Liver (tissue), 9 donors: ENCODE measurements around the gene UGT1A9. TPM values are rescaled to one million over a fixed set of nuclear protein-coding genes. Genes with fewer than 3 reads are reported as not detected.

Experiments used
- DNase-seq: peaks from one replicate; pipeline ENCODE4 v3.0.0-alpha.2; 2017; ENCODE audit warnings: low spot score
- H3K27ac ChIP-seq, 2 donors: one replicate each; pipeline ENCODE4 v1.7.0; 2013; ENCODE audit warnings: inconsistent platforms in 2 of 2, low read length in 2 of 2, control low read depth in 1 of 2, low read depth in 1 of 2, mild to moderate bottlenecking in 1 of 2
- H3K27me3 ChIP-seq, 4 donors: one replicate each; pipeline versions ENCODE4 v1.6.1 to v1.7.0; 2013; ENCODE audit warnings: low read length in 3 of 4, inconsistent platforms in 1 of 4, mild to moderate bottlenecking in 1 of 4, moderate library complexity in 1 of 4; ENCODE audit not compliant: control insufficient read depth in 4 of 4, insufficient read depth in 4 of 4
- H3K36me3 ChIP-seq, 4 donors: one replicate each; pipeline versions ENCODE4 v1.6.1 to v1.7.0; 2013; ENCODE audit warnings: low read length in 3 of 4, mild to moderate bottlenecking in 3 of 4, low read depth in 1 of 4, moderate library complexity in 1 of 4; ENCODE audit not compliant: control insufficient read depth in 4 of 4, insufficient read depth in 3 of 4
- H3K4me1 ChIP-seq, 4 donors: one replicate each; pipeline versions ENCODE4 v1.6.1 to v1.7.0; 2013; ENCODE audit warnings: low read length in 3 of 4, mild to moderate bottlenecking in 3 of 4, moderate library complexity in 1 of 4; ENCODE audit not compliant: control insufficient read depth in 4 of 4, insufficient read depth in 4 of 4
- H3K4me3 ChIP-seq, 3 donors: one replicate each; pipeline versions ENCODE4 v1.6.1 to v1.7.0; 2013; ENCODE audit warnings: low read length in 3 of 3, control low read depth in 1 of 3, low read depth in 1 of 3, mild to moderate bottlenecking in 1 of 3
- H3K9ac ChIP-seq, 2 donors: one replicate each; pipeline ENCODE4 v1.7.0; 2013; ENCODE audit warnings: low read length in 2 of 2, mild to moderate bottlenecking in 2 of 2, moderate library complexity in 2 of 2, control low read depth in 1 of 2, low read depth in 1 of 2
- H3K9me3 ChIP-seq, 4 donors: one replicate each; pipeline versions ENCODE4 v1.6.1 to v1.7.0; 2013; ENCODE audit warnings: low read length in 3 of 4; ENCODE audit not compliant: control insufficient read depth in 4 of 4
- EGR1 ChIP-seq, 2 donors: IDR thresholded peaks; 2 replicates each; pipeline ENCODE4 v1.6.1; 2016 to 2018; ENCODE audit warnings: antibody characterized with exemption in 2 of 2, low read depth in 2 of 2
- FOXA1 ChIP-seq: IDR thresholded peaks from 2 replicates; pipeline ENCODE4 v1.6.1; 2016; ENCODE audit warnings: antibody characterized with exemption
- FOXA2 ChIP-seq: IDR thresholded peaks from 2 replicates; pipeline ENCODE4 v1.6.1; 2016; ENCODE audit warnings: antibody characterized with exemption
- GABPA ChIP-seq, 2 donors: IDR thresholded peaks in 1 of 2; conservative IDR thresholded peaks in 1 of 2; 2 replicates each; pipeline ENCODE4 v1.6.1; 2016; ENCODE audit warnings: antibody characterized with exemption in 2 of 2, mild to moderate bottlenecking in 1 of 2, moderate library complexity in 1 of 2
- HNF4A ChIP-seq, 2 donors: conservative IDR thresholded peaks; 2 replicates each; pipeline ENCODE4 v1.6.1; 2016; ENCODE audit warnings: antibody characterized with exemption in 2 of 2, mild to moderate bottlenecking in 2 of 2
- HNF4G ChIP-seq: IDR thresholded peaks from 2 replicates; pipeline ENCODE4 v1.6.1; 2016; ENCODE audit warnings: antibody characterized with exemption
- JUND ChIP-seq, 2 donors: IDR thresholded peaks; 2 replicates each; pipeline ENCODE4 v1.6.1; 2016; ENCODE audit warnings: antibody characterized with exemption in 2 of 2
- NR2F2 ChIP-seq: IDR thresholded peaks from 2 replicates; pipeline ENCODE4 v1.6.1; 2016; ENCODE audit warnings: antibody characterized with exemption
- RAD21 ChIP-seq, 2 donors: IDR thresholded peaks; 2 replicates each; pipeline ENCODE4 v1.6.1; 2016; ENCODE audit warnings: antibody characterized with exemption in 2 of 2, mild to moderate bottlenecking in 2 of 2
- RXRA ChIP-seq, 2 donors: IDR thresholded peaks; 2 replicates each; pipeline ENCODE4 v1.6.1; 2017 to 2018; ENCODE audit warnings: antibody characterized with exemption in 2 of 2, mild to moderate bottlenecking in 1 of 2
- SP1 ChIP-seq: IDR thresholded peaks from 2 replicates; pipeline ENCODE4 v1.6.1; 2018; ENCODE audit warnings: antibody characterized with exemption, mild to moderate bottlenecking
- TAF1 ChIP-seq: conservative IDR thresholded peaks from 2 replicates; pipeline ENCODE4 v1.6.1; 2016; ENCODE audit warnings: antibody characterized with exemption, mild to moderate bottlenecking
- YY1 ChIP-seq: IDR thresholded peaks from 2 replicates; pipeline ENCODE4 v1.6.1; 2016; ENCODE audit warnings: antibody characterized with exemption, mild to moderate bottlenecking
- polyA plus RNA-seq, 2 donors: library from polyadenylated mRNA; stranded (reverse) in 1 of 2; unstranded in 1 of 2; fragments of 200-250 nt in 1 of 2; fragments of >200 nt in 1 of 2; fragmentation: Nextera tagmentation in 1 of 2; extraction: Ambion mirVana in 1 of 2; gene quantifications; one replicate each; pipeline versions ENCODE4 v1.2.1 to v1.2.3, GENCODE V29; 2013 to 2015
- total RNA-seq, 2 donors: library from RNA; depleted of rRNA; stranded (reverse); fragments of >200 nt; gene quantifications; one replicate each; pipeline ENCODE4 v1.2.3, GENCODE V29; 2014
- TF ChIP-seq, protein P1 (sequence below): IDR thresholded peaks from 2 replicates; pipeline ENCODE4 v1.6.1; 2016; ENCODE audit warnings: antibody characterized with exemption
- TF ChIP-seq, protein P2 (sequence below): IDR thresholded peaks from 2 replicates; pipeline ENCODE4 v1.6.1; 2016; ENCODE audit warnings: antibody characterized with exemption
- TF ChIP-seq, protein P3 (sequence below): IDR thresholded peaks from 2 replicates; pipeline ENCODE4 v1.6.1; 2016; ENCODE audit warnings: antibody characterized with exemption, mild to moderate bottlenecking
- TF ChIP-seq, protein P4 (sequence below): IDR thresholded peaks from 2 replicates; pipeline ENCODE4 v1.6.1; 2016; ENCODE audit warnings: antibody characterized with exemption
- TF ChIP-seq, protein P5 (sequence below): fragments of 150-350 bp; IDR thresholded peaks from 2 replicates; pipeline ENCODE4 v1.5.1; 2017; ENCODE audit warnings: improper control_type of control experiment, low read depth, low read length; ENCODE audit not compliant: missing input control
- donor health status: healthy.
- donor health status: healthy.
- donor health status: healthy.
- donor health status: healthy.
- donor health status: healthy.

UGT1A9 gene
- total and polyA plus RNA-seq, 4 donors, result 14.3 to 62.3 (median 23.8) TPM; not detected in 1

DNA sequence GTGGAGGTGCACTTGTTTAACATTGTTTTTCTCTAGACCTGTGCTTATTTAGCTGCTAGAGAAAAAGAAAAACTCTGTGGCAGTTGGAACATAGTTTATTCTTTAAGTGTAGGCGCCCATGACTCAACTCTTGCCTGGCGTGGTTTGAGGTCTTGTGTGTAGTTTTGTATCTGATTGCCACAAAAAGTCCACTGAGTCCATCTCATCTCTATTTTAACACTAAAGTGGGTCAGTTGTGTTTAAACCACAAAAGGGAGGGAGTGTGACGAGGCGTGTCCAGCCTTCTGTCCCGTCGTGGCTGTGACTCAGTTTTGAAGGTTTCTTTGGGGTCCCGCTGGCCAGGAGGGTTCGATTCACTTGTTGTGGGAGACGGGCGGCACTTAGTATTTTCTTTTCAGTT is 15.3 kb upstream of the UGT1A9 start (continued):
- TF ChIP-seq, protein P1, sequence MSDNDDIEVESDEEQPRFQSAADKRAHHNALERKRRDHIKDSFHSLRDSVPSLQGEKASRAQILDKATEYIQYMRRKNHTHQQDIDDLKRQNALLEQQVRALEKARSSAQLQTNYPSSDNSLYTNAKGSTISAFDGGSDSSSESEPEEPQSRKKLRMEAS, result no peak
- no peak for TF ChIP-seq YY1
- no peak for TF ChIP-seq FOXA1
- TF ChIP-seq FOXA2, result no peak
- no peak for TF ChIP-seq RXRA (IDR thresholded peaks at IDR 0.05)
- TF ChIP-seq, protein P2, sequence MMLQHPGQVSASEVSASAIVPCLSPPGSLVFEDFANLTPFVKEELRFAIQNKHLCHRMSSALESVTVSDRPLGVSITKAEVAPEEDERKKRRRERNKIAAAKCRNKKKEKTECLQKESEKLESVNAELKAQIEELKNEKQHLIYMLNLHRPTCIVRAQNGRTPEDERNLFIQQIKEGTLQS, result no peak
- TF ChIP-seq NR2F2, result no peak
- TF ChIP-seq SP1, result no peak

DNA sequence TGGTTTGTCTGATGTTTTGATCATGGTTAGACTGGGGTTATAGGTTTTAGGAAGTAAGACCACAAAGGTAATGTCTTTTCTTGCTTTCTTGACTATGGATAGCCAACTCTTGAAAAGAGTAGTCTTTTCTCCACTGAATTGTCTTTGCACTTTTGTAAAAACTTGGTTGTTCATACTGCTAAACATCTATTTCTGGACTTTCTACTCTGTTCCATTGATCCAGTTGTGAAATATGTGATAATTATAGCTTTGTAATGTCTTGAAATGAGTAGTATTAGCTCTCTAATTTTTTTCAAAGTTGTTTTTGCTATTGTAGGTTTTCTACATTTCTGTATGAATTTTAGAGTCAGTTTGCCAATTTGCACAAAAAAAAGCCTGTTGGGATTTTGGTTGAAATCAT is 13.1 kb upstream of the UGT1A9 start:
- Histone ChIP-seq H3K4me3 (no peak overlapping the region), H3K27me3 (no peaks in the 10 kb centered on the region), H3K9ac (no peak overlapping the region), H3K36me3 (no peaks in the 10 kb centered on the region), H3K4me1 (peaks cover 0 to 27% (median 14%) of the 10 kb centered on the region in 4 donors), H3K9me3 (no peaks in the 10 kb centered on the region), H3K27ac (no peak overlapping the region)
- DNase-seq, result no peak
- TF ChIP-seq TAF1 (no peak), NR2F2 (no peak), FOXA1 (no peak), SP1 (peak; percentile 52), YY1 (no peak), HNF4A (conservative IDR thresholded peaks at IDR 0.05) (peak; percentile 93 to 94), GABPA (IDR thresholded peaks at IDR 0.05 in 1 of 2, conservative IDR thresholded peaks at IDR 0.05 in 1 of 2) (no peak), EGR1 (IDR thresholded peaks at IDR 0.05; ENCODE audit: low read depth in 2 of 2) (no peak), FOXA2 (no peak), JUND (IDR thresholded peaks at IDR 0.05) (no peak), RAD21 (IDR thresholded peaks at IDR 0.05) (no peak), HNF4G (peak; percentile 68)
- TF ChIP-seq, protein P3, sequence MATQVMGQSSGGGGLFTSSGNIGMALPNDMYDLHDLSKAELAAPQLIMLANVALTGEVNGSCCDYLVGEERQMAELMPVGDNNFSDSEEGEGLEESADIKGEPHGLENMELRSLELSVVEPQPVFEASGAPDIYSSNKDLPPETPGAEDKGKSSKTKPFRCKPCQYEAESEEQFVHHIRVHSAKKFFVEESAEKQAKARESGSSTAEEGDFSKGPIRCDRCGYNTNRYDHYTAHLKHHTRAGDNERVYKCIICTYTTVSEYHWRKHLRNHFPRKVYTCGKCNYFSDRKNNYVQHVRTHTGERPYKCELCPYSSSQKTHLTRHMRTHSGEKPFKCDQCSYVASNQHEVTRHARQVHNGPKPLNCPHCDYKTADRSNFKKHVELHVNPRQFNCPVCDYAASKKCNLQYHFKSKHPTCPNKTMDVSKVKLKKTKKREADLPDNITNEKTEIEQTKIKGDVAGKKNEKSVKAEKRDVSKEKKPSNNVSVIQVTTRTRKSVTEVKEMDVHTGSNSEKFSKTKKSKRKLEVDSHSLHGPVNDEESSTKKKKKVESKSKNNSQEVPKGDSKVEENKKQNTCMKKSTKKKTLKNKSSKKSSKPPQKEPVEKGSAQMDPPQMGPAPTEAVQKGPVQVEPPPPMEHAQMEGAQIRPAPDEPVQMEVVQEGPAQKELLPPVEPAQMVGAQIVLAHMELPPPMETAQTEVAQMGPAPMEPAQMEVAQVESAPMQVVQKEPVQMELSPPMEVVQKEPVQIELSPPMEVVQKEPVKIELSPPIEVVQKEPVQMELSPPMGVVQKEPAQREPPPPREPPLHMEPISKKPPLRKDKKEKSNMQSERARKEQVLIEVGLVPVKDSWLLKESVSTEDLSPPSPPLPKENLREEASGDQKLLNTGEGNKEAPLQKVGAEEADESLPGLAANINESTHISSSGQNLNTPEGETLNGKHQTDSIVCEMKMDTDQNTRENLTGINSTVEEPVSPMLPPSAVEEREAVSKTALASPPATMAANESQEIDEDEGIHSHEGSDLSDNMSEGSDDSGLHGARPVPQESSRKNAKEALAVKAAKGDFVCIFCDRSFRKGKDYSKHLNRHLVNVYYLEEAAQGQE, result no peak
- TF ChIP-seq, protein P4, sequence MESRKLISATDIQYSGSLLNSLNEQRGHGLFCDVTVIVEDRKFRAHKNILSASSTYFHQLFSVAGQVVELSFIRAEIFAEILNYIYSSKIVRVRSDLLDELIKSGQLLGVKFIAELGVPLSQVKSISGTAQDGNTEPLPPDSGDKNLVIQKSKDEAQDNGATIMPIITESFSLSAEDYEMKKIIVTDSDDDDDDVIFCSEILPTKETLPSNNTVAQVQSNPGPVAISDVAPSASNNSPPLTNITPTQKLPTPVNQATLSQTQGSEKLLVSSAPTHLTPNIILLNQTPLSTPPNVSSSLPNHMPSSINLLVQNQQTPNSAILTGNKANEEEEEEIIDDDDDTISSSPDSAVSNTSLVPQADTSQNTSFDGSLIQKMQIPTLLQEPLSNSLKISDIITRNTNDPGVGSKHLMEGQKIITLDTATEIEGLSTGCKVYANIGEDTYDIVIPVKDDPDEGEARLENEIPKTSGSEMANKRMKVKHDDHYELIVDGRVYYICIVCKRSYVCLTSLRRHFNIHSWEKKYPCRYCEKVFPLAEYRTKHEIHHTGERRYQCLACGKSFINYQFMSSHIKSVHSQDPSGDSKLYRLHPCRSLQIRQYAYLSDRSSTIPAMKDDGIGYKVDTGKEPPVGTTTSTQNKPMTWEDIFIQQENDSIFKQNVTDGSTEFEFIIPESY, result peak; percentile 19
- TF ChIP-seq, protein P5, sequence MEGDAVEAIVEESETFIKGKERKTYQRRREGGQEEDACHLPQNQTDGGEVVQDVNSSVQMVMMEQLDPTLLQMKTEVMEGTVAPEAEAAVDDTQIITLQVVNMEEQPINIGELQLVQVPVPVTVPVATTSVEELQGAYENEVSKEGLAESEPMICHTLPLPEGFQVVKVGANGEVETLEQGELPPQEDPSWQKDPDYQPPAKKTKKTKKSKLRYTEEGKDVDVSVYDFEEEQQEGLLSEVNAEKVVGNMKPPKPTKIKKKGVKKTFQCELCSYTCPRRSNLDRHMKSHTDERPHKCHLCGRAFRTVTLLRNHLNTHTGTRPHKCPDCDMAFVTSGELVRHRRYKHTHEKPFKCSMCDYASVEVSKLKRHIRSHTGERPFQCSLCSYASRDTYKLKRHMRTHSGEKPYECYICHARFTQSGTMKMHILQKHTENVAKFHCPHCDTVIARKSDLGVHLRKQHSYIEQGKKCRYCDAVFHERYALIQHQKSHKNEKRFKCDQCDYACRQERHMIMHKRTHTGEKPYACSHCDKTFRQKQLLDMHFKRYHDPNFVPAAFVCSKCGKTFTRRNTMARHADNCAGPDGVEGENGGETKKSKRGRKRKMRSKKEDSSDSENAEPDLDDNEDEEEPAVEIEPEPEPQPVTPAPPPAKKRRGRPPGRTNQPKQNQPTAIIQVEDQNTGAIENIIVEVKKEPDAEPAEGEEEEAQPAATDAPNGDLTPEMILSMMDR, result no peak
- TF ChIP-seq, protein P2, result no peak
- TF ChIP-seq, protein P1, result no peak
